IPS-18c (cell line): ENCODE results near the gene SOWAHA.
A peak's percentile ranks its signal among the peaks of the same experiment; 100 is the strongest.
"Not testable (repeated sequence)": the region's sequence is repeated elsewhere in the genome, so short reads cannot be mapped to it uniquely, and the experiment has no call there.

Experiments
- H3K4me3 ChIP-seq: 2 replicates; pipeline ENCODE4 v1.7.0; 2013; ENCODE audit warnings: low read depth, mild to moderate bottlenecking, low read length, moderate library complexity; ENCODE audit not compliant: insufficient read depth
- H3K9me3 ChIP-seq: one replicate; pipeline ENCODE4 v1.6.1; 2013; ENCODE audit warnings: mild to moderate bottlenecking, low read length, moderate library complexity; ENCODE audit not compliant: control insufficient read depth, insufficient read depth

The SOWAHA gene

GRCh38 chr5:132854992-132855391 lies 41.9 kb downstream of the SOWAHA start:
- H3K9me3 ChIP-seq, H3K4me3 ChIP-seq: not testable (repeated sequence)

- Histone ChIP-seq H3K4me3 (no peak overlapping the region), H3K9me3 (no peaks in the 10 kb centered on the region)
Measured at GRCh38 chr5:132856011-132856410, 42.9 kb downstream of the SOWAHA start.

- H3K9me3 ChIP-seq = no peaks in the 10 kb centered on the region
- H3K4me3 ChIP-seq = no peak overlapping the region
Measured at GRCh38 chr5:132859889-132860437, 46.9 kb downstream of the SOWAHA start.

GRCh38 chr5:132860742-132861141 lies 47.6 kb downstream of the SOWAHA start:
- Histone ChIP-seq H3K4me3 (no peak overlapping the region), H3K9me3 (no peaks in the 10 kb centered on the region)

GRCh38 chr5:132865668-132866341 lies 52.7 kb downstream of the SOWAHA start:
- peak overlapping the region; percentile 92; the same call in 1 of the 2 replicates for H3K4me3 ChIP-seq
- no peaks in the 10 kb centered on the region for H3K9me3 ChIP-seq
